ENCODE data around the gene ZNF254.

- TF ChIP-seq YY1 (IDR thresholded peaks at IDR 0.05; ENCODE audit: insufficient read depth, insufficient read length), result no peak
- no peak for TF ChIP-seq ZNF274 (IDR thresholded peaks at IDR 0.05; ENCODE audit: low read depth, low read length)
Measured at GRCh38 chr19:24166055-24166454, 79.1 kb downstream of the ZNF254 start.
